K562 (cell line): ENCODE data around the gene LRRC4C. TPM values are rescaled to one million over a fixed set of nuclear protein-coding genes. Genes with fewer than 3 reads are reported as not detected.

Experiments
- CBX5 ChIP-seq: IDR thresholded peaks from 2 replicates; pipeline ENCODE4 v1.6.1; 2014; ENCODE audit warnings: low read depth, borderline replicate concordance
- CHD2 ChIP-seq: IDR thresholded peaks from 2 replicates; pipeline ENCODE4 v1.6.1; 2011; ENCODE audit warnings: low read depth, low read length
- FOXP1 ChIP-seq: sonication (generic); formaldehyde crosslinking; IDR thresholded peaks from 2 replicates; pipeline ENCODE4 v1.8.0; 2022; ENCODE audit warnings: mild to moderate bottlenecking, missing genetic modification reagents
- GATAD2A ChIP-seq: fragments of 450-650 bp; IDR thresholded peaks from 2 replicates; pipeline ENCODE4 v1.6.1; 2017
- LCOR ChIP-seq: sonication (generic); formaldehyde crosslinking; IDR thresholded peaks from 2 replicates; pipeline ENCODE4 v1.8.0; 2022; ENCODE audit warnings: mild to moderate bottlenecking, missing genetic modification reagents
- PBX2 ChIP-seq, 2 experiments: IDR thresholded peaks in 1 of 2; conservative IDR thresholded peaks in 1 of 2; 2 replicates each; pipeline ENCODE4 v1.6.1; 2016; ENCODE audit warnings: low read depth in 2 of 2, mild to moderate bottlenecking in 1 of 2, missing compliant biosample characterization in 1 of 2, missing genetic modification characterization in 1 of 2, moderate library complexity in 1 of 2
- PPARD ChIP-seq: fragments of 250-450 bp; sonication (Bioruptor Pico); IDR thresholded peaks from 2 replicates; pipeline ENCODE4 v1.8.0; 2022; ENCODE audit warnings: inconsistent platforms, mild to moderate bottlenecking, moderate library complexity
- PTTG1 ChIP-seq: fragments of 450-650 bp; IDR thresholded peaks from 2 replicates; pipeline ENCODE4 v1.6.1; 2016; ENCODE audit warnings: low read depth, mild to moderate bottlenecking, missing genetic modification characterization, missing compliant biosample characterization
- REST ChIP-seq, 2 experiments: fragments of 450-650 bp; formaldehyde crosslinking in 1 of 2; IDR thresholded peaks; 2 replicates each; pipeline versions ENCODE4 v1.4.0 to v1.6.1; 2014 to 2020; ENCODE audit warnings: mild to moderate bottlenecking in 2 of 2, borderline replicate concordance in 1 of 2, low read depth in 1 of 2
- SMAD4 ChIP-seq: fragments of 250-450 bp; sonication (Bioruptor Pico); conservative IDR thresholded peaks from 2 replicates; pipeline ENCODE4 v1.8.0; 2021; ENCODE audit warnings: inconsistent platforms, mild to moderate bottlenecking, moderate library complexity
- ZNF140 ChIP-seq: fragments of 250-450 bp; sonication (Bioruptor Pico); IDR thresholded peaks from 2 replicates; pipeline ENCODE4 v1.8.0; 2021; ENCODE audit warnings: moderate library complexity, mild to moderate bottlenecking, inconsistent platforms
- polyA plus RNA-seq, 8 experiments: library from polyadenylated mRNA; depleted of rRNA in 4 of 8; stranded (reverse) in 5 of 8; unstranded in 3 of 8; fragments of >200 nt; fragmentation: Nextera tagmentation in 2 of 8; fragmentation: Illumina TruSeq in 1 of 8; extraction: Ambion mirVana in 2 of 8; extraction: Trizol in 1 of 8; gene quantifications; 2 replicates each; pipeline versions ENCODE4 v1.2.1 to v1.2.3, GENCODE V29; 2011 to 2014; ENCODE audit warnings: inconsistent platforms in 1 of 8, missing spikeins in 1 of 8
- total RNA-seq, 7 experiments: library from RNA; depleted of rRNA in 6 of 7; stranded (reverse); fragments of >200 nt in 6 of 7; fragmentation: Illumina TruSeq in 2 of 7; extraction: Trizol in 2 of 7; gene quantifications; 2 replicates each; pipeline versions ENCODE4 v1.2.1 to v1.2.3, GENCODE V29; 2011 to 2021; ENCODE audit warnings: low replicate concordance in 1 of 7
- TF ChIP-seq, protein P1 (sequence below), 2 experiments: fragments of 200-800 bp in 1 of 2; sonication (Bioruptor generic) in 1 of 2; sonication (generic) in 1 of 2; formaldehyde crosslinking in 1 of 2; IDR thresholded peaks in 1 of 2; conservative IDR thresholded peaks in 1 of 2; 2 replicates each; pipeline versions ENCODE4 v1.5.0 to v1.6.1; 2016 to 2020; ENCODE audit warnings: missing compliant biosample characterization in 1 of 2, missing genetic modification characterization in 1 of 2, missing genetic modification reagents in 1 of 2

Gene LRRC4C
- total and polyA plus RNA-seq, 9 of the 15 experiments (the other 6 are each of a cell fraction or from before 2014, with no cell fraction given), result not detected

- TF ChIP-seq PBX2 (CRISPR knock-in tag; IDR thresholded peaks at IDR 0.05; ENCODE audit: low read depth) (no peak), PBX2 (tag; conservative IDR thresholded peaks at IDR 0.05; ENCODE audit: low read depth) (no peak), PPARD (CRISPR knock-in tag) (no peak), CBX5 (no peak), PTTG1 (tag) (no peak), GATAD2A (no peak), ZNF140 (CRISPR knock-in tag) (no peak), CHD2 (no peak), SMAD4 (CRISPR knock-in tag) (no peak), FOXP1 (CRISPR knock-in tag) (no peak), LCOR (CRISPR knock-in tag) (no peak), REST (IDR thresholded peaks at IDR 0.05; ENCODE audit: borderline replicate concordance) (peak; percentile 21; the same call in 1 of the 2 replicates), REST (CRISPR knock-in tag; IDR thresholded peaks at IDR 0.05; ENCODE audit: low read depth) (no peak)
- TF ChIP-seq, protein P1, sequence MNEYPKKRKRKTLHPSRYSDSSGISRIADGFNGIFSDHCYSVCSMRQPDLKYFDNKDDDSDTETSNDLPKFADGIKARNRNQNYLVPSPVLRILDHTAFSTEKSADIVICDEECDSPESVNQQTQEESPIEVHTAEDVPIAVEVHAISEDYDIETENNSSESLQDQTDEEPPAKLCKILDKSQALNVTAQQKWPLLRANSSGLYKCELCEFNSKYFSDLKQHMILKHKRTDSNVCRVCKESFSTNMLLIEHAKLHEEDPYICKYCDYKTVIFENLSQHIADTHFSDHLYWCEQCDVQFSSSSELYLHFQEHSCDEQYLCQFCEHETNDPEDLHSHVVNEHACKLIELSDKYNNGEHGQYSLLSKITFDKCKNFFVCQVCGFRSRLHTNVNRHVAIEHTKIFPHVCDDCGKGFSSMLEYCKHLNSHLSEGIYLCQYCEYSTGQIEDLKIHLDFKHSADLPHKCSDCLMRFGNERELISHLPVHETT (CRISPR knock-in tag; conservative IDR thresholded peaks at IDR 0.05 in 1 of 2, IDR thresholded peaks at IDR 0.05 in 1 of 2), result no peak
These were observed 1165.7 kb downstream of the LRRC4C start (continued) for GRCh38 chr11:40293655-40294348.
